ENCODE data around the gene RIPOR2. TPM values are rescaled to one million over a fixed set of nuclear protein-coding genes. Genes with fewer than 3 reads are reported as not detected.

Gene RIPOR2
- total RNA-seq, 1 experiment from 2014 or later, result 5.0 TPM

DNA sequence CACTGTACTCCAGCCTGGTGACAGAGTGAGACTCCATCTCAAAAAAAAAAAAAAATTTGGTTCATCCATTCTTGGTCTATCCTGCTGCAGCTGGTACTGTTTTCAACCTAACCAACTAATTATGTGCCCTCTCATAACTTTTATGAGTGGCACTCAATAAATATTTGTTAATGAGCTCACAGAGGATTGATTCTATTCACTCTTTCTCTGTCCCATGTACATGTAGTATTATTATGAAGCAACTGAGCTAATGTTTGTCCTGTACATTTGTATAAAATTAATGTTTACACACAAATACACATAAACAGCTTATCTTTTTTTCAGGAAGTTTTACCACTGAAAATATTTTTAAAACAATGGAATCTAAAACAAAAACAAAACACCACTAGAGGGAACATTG lies 10.1 kb downstream of the RIPOR2 start:
- Histone ChIP-seq H3K4me2 (ENCODE audit: insufficient read depth, insufficient read length, low read length) (no peak overlapping the region), H2BK12ac (ENCODE audit: insufficient read length, low read depth, low read length) (no peak overlapping the region), H4K91ac (ENCODE audit: insufficient read length, low read depth, low read length) (no peak overlapping the region), H2BK20ac (ENCODE audit: low read depth, low read length, poor library complexity, severe bottlenecking) (no peak overlapping the region), H2BK120ac (ENCODE audit: low read depth, low read length, poor library complexity, severe bottlenecking) (no peak overlapping the region), H3K14ac (ENCODE audit: insufficient read depth, low read length) (no peak overlapping the region), H3K23me2 (ENCODE audit: insufficient read length, low read depth, low read length, poor library complexity, severe bottlenecking) (no peaks in the 10 kb centered on the region), H3K9ac (ENCODE audit: extremely low read depth, insufficient read length, low read length) (no peak overlapping the region), H2AFZ (ENCODE audit: low read length) (no peak overlapping the region), H3K27ac (ENCODE audit: insufficient read length, low read depth, low read length) (no peak overlapping the region), H3T11ph (ENCODE audit: low read length) (no peak overlapping the region), H3K79me1 (ENCODE audit: insufficient read depth, low read depth, low read length, poor library complexity, severe bottlenecking) (peaks cover 5% of the 10 kb centered on the region), H3K4me1 (ENCODE audit: insufficient read depth, low read length) (peaks cover 16% of the 10 kb centered on the region; the same call in 1 of the 2 replicates), H4K8ac (replicated peaks; ENCODE audit: insufficient read length, low read depth, low read length) (no peak overlapping the region), H2BK5ac (ENCODE audit: insufficient read length, low read length) (no peak overlapping the region), H2AK5ac (ENCODE audit: insufficient read length, low read length) (no peak overlapping the region), H3K56ac (ENCODE audit: insufficient read length, low read depth, low read length) (no peak overlapping the region), H3K23ac (ENCODE audit: insufficient read length, low read depth, low read length) (no peak overlapping the region), H3K9me3 (ENCODE audit: control insufficient read depth, low read depth, low read length) (no peaks in the 10 kb centered on the region), H3K79me2 (ENCODE audit: insufficient read depth, low read length) (peaks cover 28% of the 10 kb centered on the region; the same call in 1 of the 2 replicates), H4K20me1 (ENCODE audit: control insufficient read depth, insufficient read depth, insufficient read length) (no peaks in the 10 kb centered on the region), H4K5ac (ENCODE audit: insufficient read length, low read depth, low read length) (no peak overlapping the region), H3K27me3 (ENCODE audit: insufficient read depth, low read length) (no peaks in the 10 kb centered on the region), H2BK15ac (ENCODE audit: low read depth, low read length) (no peak overlapping the region), H3K4ac (ENCODE audit: low read depth, low read length) (no peak overlapping the region), H3K18ac (ENCODE audit: insufficient read length, low read depth, low read length) (no peak overlapping the region)
- Mint-ChIP-seq H3K27me3 (ENCODE audit: low read depth) (no peaks in the 10 kb centered on the region), H3K36me3 (ENCODE audit: insufficient read depth in 1 of 3, low read depth in 3 of 3) (peaks cover 6 to 12% (median 9%) of the 10 kb centered on the region in 3 experiments), H3K4me3 (no peak overlapping the region), H3K9me3 (peaks cover 7% of the 10 kb centered on the region in 2 experiments), H3K4me1 (peaks cover 25 to 41% of the 10 kb centered on the region in 2 experiments), H3K27ac (no peak overlapping the region)
- TF ChIP-seq, protein P1, sequence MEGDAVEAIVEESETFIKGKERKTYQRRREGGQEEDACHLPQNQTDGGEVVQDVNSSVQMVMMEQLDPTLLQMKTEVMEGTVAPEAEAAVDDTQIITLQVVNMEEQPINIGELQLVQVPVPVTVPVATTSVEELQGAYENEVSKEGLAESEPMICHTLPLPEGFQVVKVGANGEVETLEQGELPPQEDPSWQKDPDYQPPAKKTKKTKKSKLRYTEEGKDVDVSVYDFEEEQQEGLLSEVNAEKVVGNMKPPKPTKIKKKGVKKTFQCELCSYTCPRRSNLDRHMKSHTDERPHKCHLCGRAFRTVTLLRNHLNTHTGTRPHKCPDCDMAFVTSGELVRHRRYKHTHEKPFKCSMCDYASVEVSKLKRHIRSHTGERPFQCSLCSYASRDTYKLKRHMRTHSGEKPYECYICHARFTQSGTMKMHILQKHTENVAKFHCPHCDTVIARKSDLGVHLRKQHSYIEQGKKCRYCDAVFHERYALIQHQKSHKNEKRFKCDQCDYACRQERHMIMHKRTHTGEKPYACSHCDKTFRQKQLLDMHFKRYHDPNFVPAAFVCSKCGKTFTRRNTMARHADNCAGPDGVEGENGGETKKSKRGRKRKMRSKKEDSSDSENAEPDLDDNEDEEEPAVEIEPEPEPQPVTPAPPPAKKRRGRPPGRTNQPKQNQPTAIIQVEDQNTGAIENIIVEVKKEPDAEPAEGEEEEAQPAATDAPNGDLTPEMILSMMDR (conservative IDR thresholded peaks at IDR 0.05), result no peak
- no peak for DNase-seq

Measured in H9 (cell line).